ENCODE measurements around the gene TDRD6. TPM values are rescaled to one million over a fixed set of nuclear protein-coding genes. Genes with fewer than 3 reads are reported as not detected.

Gene TDRD6
- total and polyA plus RNA-seq, 2 donors (not counting 1 experiment from before 2014, with no cell fraction given), result 0.01 to 0.33 TPM

GRCh38 chr6:46690911-46691451 is 3.3 kb downstream of the TDRD6 start:
- peak in 1 of 2 donors; percentile 5 for DNase-seq (ENCODE audit: low read depth in 2 of 2)
- H3K4me3 ChIP-seq (replicated peaks in 1 of 4; ENCODE audit: control extremely low read depth in 1 of 4, insufficient read depth in 1 of 4, low read depth in 3 of 4, low read length in 4 of 4), result no peak overlapping the region
- H3K4me2 ChIP-seq (ENCODE audit: extremely low read depth, insufficient read depth, low read length), result no peak overlapping the region
- H3K9ac ChIP-seq (ENCODE audit: insufficient read depth, low read length), result no peak overlapping the region
- no peaks in the 10 kb centered on the region for H3K79me2 ChIP-seq (ENCODE audit: control insufficient read depth, insufficient read depth, low read length)
- H3K27ac ChIP-seq (ENCODE audit: insufficient read depth, low read length), result no peak overlapping the region
- H2AFZ ChIP-seq (ENCODE audit: low read length), result no peak overlapping the region
- no peaks in the 10 kb centered on the region for H3K9me3 ChIP-seq (ENCODE audit: control insufficient read depth, insufficient read depth, low read depth, low read length)
- no peaks in the 10 kb centered on the region for H4K20me1 ChIP-seq (ENCODE audit: control insufficient read depth, extremely low read depth, insufficient read depth, low read length)
- TF ChIP-seq EZH2 (IDR thresholded peaks at IDR 0.05; ENCODE audit: low read length, missing control alignments), result no peak
- no peak for TF ChIP-seq CTCF (conservative IDR thresholded peaks at IDR 0.05 in 1 of 2, IDR thresholded peaks at IDR 0.05 in 1 of 2; ENCODE audit: low read depth in 1 of 2, low read length in 2 of 2)
- no peaks in the 10 kb centered on the region for H3K27me3 ChIP-seq (ENCODE audit: control insufficient read depth, insufficient read depth, low read length)
- H3K4me1 ChIP-seq (ENCODE audit: control insufficient read depth, extremely low read depth, insufficient read depth, low read length), result no peaks in the 10 kb centered on the region
- no peaks in the 10 kb centered on the region for H3K36me3 ChIP-seq (ENCODE audit: control insufficient read depth, insufficient read depth, low read length)

GRCh38 chr6:46699970-46700369 is 12.3 kb downstream of the TDRD6 start:
- Histone ChIP-seq H3K36me3 (ENCODE audit: control insufficient read depth, insufficient read depth, low read length) (no peaks in the 10 kb centered on the region), H3K79me2 (ENCODE audit: control insufficient read depth, insufficient read depth, low read length) (no peaks in the 10 kb centered on the region), H2AFZ (ENCODE audit: low read length) (no peak overlapping the region), H3K4me3 (replicated peaks in 1 of 4; ENCODE audit: control extremely low read depth in 1 of 4, insufficient read depth in 1 of 4, low read depth in 3 of 4, low read length in 4 of 4) (no peak overlapping the region), H4K20me1 (ENCODE audit: control insufficient read depth, extremely low read depth, insufficient read depth, low read length) (no peaks in the 10 kb centered on the region), H3K27me3 (ENCODE audit: control insufficient read depth, insufficient read depth, low read length) (no peaks in the 10 kb centered on the region), H3K27ac (ENCODE audit: insufficient read depth, low read length) (no peak overlapping the region), H3K9ac (ENCODE audit: insufficient read depth, low read length) (no peak overlapping the region), H3K9me3 (ENCODE audit: control insufficient read depth, insufficient read depth, low read depth, low read length) (no peaks in the 10 kb centered on the region), H3K4me2 (ENCODE audit: extremely low read depth, insufficient read depth, low read length) (no peak overlapping the region), H3K4me1 (ENCODE audit: control insufficient read depth, extremely low read depth, insufficient read depth, low read length) (no peaks in the 10 kb centered on the region)
- DNase-seq (ENCODE audit: low read depth in 2 of 2), result no peak
- TF ChIP-seq EZH2 (IDR thresholded peaks at IDR 0.05; ENCODE audit: low read length, missing control alignments) (no peak), CTCF (conservative IDR thresholded peaks at IDR 0.05 in 1 of 2, IDR thresholded peaks at IDR 0.05 in 1 of 2; ENCODE audit: low read depth in 1 of 2, low read length in 2 of 2) (no peak)

GRCh38 chr6:46704562-46704961 is 16.9 kb downstream of the TDRD6 start:
- no peak overlapping the region for H3K9ac ChIP-seq (ENCODE audit: insufficient read depth, low read length)

More at GRCh38 chr6:46704562-46704961, 16.9 kb downstream of the TDRD6 start:
- no peaks in the 10 kb centered on the region for H3K36me3 ChIP-seq (ENCODE audit: control insufficient read depth, insufficient read depth, low read length)
- no peaks in the 10 kb centered on the region for H3K27me3 ChIP-seq (ENCODE audit: control insufficient read depth, insufficient read depth, low read length)
- TF ChIP-seq EZH2 (IDR thresholded peaks at IDR 0.05; ENCODE audit: low read length, missing control alignments) (no peak), CTCF (conservative IDR thresholded peaks at IDR 0.05 in 1 of 2, IDR thresholded peaks at IDR 0.05 in 1 of 2; ENCODE audit: low read depth in 1 of 2, low read length in 2 of 2) (no peak)
- no peak overlapping the region for H3K4me2 ChIP-seq (ENCODE audit: extremely low read depth, insufficient read depth, low read length)
- no peaks in the 10 kb centered on the region for H3K9me3 ChIP-seq (ENCODE audit: control insufficient read depth, insufficient read depth, low read depth, low read length)
- no peaks in the 10 kb centered on the region for H4K20me1 ChIP-seq (ENCODE audit: control insufficient read depth, extremely low read depth, insufficient read depth, low read length)
- no peak overlapping the region for H3K4me3 ChIP-seq (replicated peaks in 1 of 4; ENCODE audit: control extremely low read depth in 1 of 4, insufficient read depth in 1 of 4, low read depth in 3 of 4, low read length in 4 of 4)
- no peak overlapping the region for H2AFZ ChIP-seq (ENCODE audit: low read length)
- H3K27ac ChIP-seq (ENCODE audit: insufficient read depth, low read length), result no peak overlapping the region
- no peaks in the 10 kb centered on the region for H3K4me1 ChIP-seq (ENCODE audit: control insufficient read depth, extremely low read depth, insufficient read depth, low read length)
- no peaks in the 10 kb centered on the region for H3K79me2 ChIP-seq (ENCODE audit: control insufficient read depth, insufficient read depth, low read length)
- peak; percentile 25 to 33 for DNase-seq (ENCODE audit: low read depth in 2 of 2)
